Pancreas (tissue), 10 donors: Measurements from ENCODE around the gene CES3. TPM values are rescaled to one million over a fixed set of nuclear protein-coding genes. Genes with fewer than 3 reads are reported as not detected.

ENCODE experiments used
- ATAC-seq, 4 donors: fragments of 200-7000 bp; cut with Tn5 transposase; one replicate each; pipeline versions ENCODE4 v1.8.0 to v1.9.1; 2020; ENCODE audit warnings: mild to moderate bottlenecking in 4 of 4, moderate library complexity in 4 of 4
- DNase-seq, 6 donors: peaks; one replicate each; pipeline ENCODE4 v3.0.0-alpha.2; 2020
- FAIRE-seq: peaks from 2 replicates; lab custom pipeline; 2012; peaks lifted over from hg19 to GRCh38; lab: Jason Lieb, UNC
- H3K27ac ChIP-seq, 4 donors: fragments of 200-600 bp; sonication (generic); 1 replicate in 3 of 4; 2 replicates in 1 of 4; pipeline versions ENCODE4 v1.5.0 to v1.8.0; 2020
- H3K27me3 ChIP-seq, 4 donors: fragments of 200-600 bp; one replicate each; pipeline ENCODE4 v1.8.0; 2021
- H3K36me3 ChIP-seq, 3 donors: fragments of 200-600 bp; sonication (generic) in 1 of 3; one replicate each; pipeline versions ENCODE4 v1.5.0 to v1.8.0; 2020 to 2021
- H3K4me1 ChIP-seq, 3 donors: fragments of 200-600 bp; one replicate each; pipeline ENCODE4 v1.8.0; 2021
- H3K4me3 ChIP-seq, 4 donors: fragments of 200-600 bp; sonication (generic) in 2 of 4; one replicate each; pipeline versions ENCODE4 v1.5.0 to v1.8.0; 2020 to 2021
- H3K9me3 ChIP-seq, 4 donors: fragments of 200-600 bp; one replicate each; pipeline ENCODE4 v1.8.0; 2021
- WGBS, 2 donors: extraction: QIAGEN DNeasy Blood & Tissue Kit; methylation state at CpG; one replicate each; pipeline ENCODE4 v1.1.7; 2013; 5-methylcytosine and 5-hydroxymethylcytosine counted together
- intact Hi-C, 3 donors: fragments of 100-400 bp; cut with DNase I; formaldehyde crosslinking; loops; one replicate each; pipeline versions ENCODE4 v1.11.1 to v1.14.2; 2022
- polyA plus RNA-seq, 2 donors: library from polyadenylated mRNA; stranded (reverse); fragments of 200-250 nt; gene quantifications; one replicate each; pipeline ENCODE4 v1.2.3, GENCODE V29; 2013
- total RNA-seq, 6 donors: library from RNA; stranded (reverse); fragmentation: NEBNext Ultra II Directional in 4 of 6; extraction: Animal tissue kit (Norgen Biotek cat#: 25700) in 4 of 6; gene quantifications; one replicate each; pipeline versions ENCODE4 v1.2.1 to v1.2.4, GENCODE V29; 2021 to 2023
- TF ChIP-seq, protein P1 (sequence below), 4 donors: fragments of 200-600 bp; sonication (generic) in 3 of 4; IDR thresholded peaks; one replicate each; pipeline versions ENCODE4 v1.5.0 to v1.8.0; 2021; ENCODE audit warnings: antibody characterized with exemption in 4 of 4
- donor health status: healthy with polysubstance abuse.
- donor health status: DM: no; HTN: no; CAD: no; lungs with moderate emphysema.
- donor health status: DM: no; HTN: no; CAD: no.
- donor health status: control.
- donor health status: control.
- donor health status: Bipolar disorder and iron deficiency.
- donor health status: DM: yes; HTN: yes; CAD: no.
- donor health status: DM: no; HTN: no; CAD: no.
- donor health status: DM: no; HTN: no; CAD: no.
- donor health status: DM: yes; HTN: yes; CAD: no.

Gene CES3
- total and polyA plus RNA-seq, 8 donors: 1.9 to 7.3 (median 5.2) TPM

DNA sequence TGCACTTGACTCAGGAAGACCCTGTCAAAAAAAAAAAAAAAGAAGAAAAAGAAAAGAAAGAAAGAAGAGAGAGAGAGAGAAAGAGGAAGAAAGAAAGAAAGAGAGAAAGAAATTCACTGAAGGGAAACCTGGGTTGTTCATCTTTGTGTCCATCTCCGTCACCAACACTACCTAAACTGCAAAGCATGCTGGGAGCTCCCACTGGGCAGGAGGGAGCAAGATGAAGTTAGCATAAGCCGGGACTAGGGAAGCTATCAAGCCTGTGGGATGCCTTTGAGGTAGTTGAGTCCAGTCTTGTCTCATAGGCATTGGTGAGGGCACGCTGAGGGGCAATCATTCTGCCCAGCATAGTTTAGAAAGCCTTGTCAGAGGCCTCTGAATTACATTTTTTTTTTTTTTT is 60.3 kb downstream of the CES3 start:
- peaks cover 0 to 7% (median 5%) of the 10 kb centered on the region in 3 donors for H3K4me1 ChIP-seq
- ATAC-seq (no peak), FAIRE-seq (no peak), DNase-seq (peak in 2 of 6 donors; percentile 0 to 4)
- TF ChIP-seq, protein P1, sequence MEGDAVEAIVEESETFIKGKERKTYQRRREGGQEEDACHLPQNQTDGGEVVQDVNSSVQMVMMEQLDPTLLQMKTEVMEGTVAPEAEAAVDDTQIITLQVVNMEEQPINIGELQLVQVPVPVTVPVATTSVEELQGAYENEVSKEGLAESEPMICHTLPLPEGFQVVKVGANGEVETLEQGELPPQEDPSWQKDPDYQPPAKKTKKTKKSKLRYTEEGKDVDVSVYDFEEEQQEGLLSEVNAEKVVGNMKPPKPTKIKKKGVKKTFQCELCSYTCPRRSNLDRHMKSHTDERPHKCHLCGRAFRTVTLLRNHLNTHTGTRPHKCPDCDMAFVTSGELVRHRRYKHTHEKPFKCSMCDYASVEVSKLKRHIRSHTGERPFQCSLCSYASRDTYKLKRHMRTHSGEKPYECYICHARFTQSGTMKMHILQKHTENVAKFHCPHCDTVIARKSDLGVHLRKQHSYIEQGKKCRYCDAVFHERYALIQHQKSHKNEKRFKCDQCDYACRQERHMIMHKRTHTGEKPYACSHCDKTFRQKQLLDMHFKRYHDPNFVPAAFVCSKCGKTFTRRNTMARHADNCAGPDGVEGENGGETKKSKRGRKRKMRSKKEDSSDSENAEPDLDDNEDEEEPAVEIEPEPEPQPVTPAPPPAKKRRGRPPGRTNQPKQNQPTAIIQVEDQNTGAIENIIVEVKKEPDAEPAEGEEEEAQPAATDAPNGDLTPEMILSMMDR (IDR thresholded peaks at IDR 0.05): no peak
- no peaks in the 10 kb centered on the region for H3K9me3 ChIP-seq
- WGBS, 2 donors: 84 to 90% methylated on average over 3 of the region's 3 CpGs
- no peak overlapping the region for H3K27ac ChIP-seq
- H3K4me3 ChIP-seq: no peak overlapping the region
- intact Hi-C loops: no loop called here
- H3K36me3 ChIP-seq: no peaks in the 10 kb centered on the region
- H3K27me3 ChIP-seq: no peaks in the 10 kb centered on the region

DNA sequence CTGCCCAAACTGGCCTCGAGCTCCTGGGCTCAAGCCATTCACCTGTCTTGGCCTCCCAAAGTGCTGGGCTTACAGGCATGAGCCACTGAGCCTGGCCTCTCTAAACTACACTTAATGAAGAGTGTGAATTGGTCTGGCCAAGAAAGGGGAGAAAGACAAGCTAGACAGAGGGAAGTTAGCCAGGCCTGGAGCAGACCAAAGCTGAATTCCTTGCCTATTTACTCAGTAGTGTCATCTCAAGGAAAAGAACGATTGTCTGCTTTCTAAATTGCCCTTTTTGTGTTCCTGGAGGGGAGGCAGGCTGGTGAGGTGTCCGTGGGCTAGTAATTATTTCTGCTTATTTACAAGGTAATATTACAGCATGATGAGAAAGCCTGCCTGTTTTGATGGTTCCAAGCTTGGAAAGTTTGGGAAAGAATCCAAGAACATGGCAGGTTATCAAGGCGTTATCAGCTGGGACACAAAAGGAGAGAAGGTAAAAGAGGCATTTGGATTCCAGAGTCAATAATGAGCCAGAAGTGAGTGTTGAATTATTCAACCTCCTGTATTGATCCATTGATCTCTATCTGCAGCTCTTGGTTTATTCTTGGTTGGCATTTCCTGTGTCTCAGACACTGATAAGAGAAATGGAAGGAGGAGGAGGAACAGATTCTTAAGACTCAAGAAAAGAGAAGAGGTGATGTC is 61.6 kb downstream of the CES3 start:
- peak in 2 of 6 donors; percentile 3 to 8 for DNase-seq
- H3K36me3 ChIP-seq: no peaks in the 10 kb centered on the region
- H3K4me1 ChIP-seq: peaks cover 0 to 7% (median 5%) of the 10 kb centered on the region in 3 donors
- TF ChIP-seq, protein P1 (IDR thresholded peaks at IDR 0.05): no peak
- intact Hi-C loops: no loop called here
- no peaks in the 10 kb centered on the region for H3K27me3 ChIP-seq
- H3K27ac ChIP-seq: peak overlapping the region in 1 of 4 donors; percentile 16
- 26 to 27% methylated on average over 4 of the region's 4 CpGs for WGBS, 2 donors
- ATAC-seq: peak in 2 of 4 donors; percentile 13 to 51
- no peaks in the 10 kb centered on the region for H3K9me3 ChIP-seq
- no peak overlapping the region for H3K4me3 ChIP-seq
- no peak for FAIRE-seq

DNA sequence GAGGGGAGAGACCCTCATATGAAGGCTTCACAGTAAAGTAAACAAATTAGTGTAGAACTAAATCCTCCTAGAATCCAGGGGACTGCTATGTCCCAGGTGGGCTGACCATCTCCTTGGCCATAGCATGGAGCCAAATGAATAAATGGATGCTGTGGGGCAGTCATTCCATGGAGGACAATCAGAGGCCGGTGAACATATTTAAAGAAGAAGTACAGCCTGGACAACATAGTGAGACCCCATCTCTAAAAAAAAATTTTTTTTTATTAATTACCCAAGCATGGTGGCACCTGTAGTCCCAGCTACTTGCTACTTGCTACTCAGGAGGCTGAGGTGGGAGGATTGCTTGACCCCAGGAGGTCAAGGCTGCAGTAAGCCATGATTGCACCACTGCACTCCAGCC is 62.6 kb downstream of the CES3 start:
- no peaks in the 10 kb centered on the region for H3K36me3 ChIP-seq
- intact Hi-C loops: no loop called here
- 98 to 100% methylated on average over 1 of the region's 1 CpG for WGBS, 2 donors
- H3K4me3 ChIP-seq: no peak overlapping the region
- H3K9me3 ChIP-seq: no peaks in the 10 kb centered on the region
- ATAC-seq (no peak), FAIRE-seq (no peak), DNase-seq (peak in 2 of 6 donors; percentile 3 to 6)
- TF ChIP-seq, protein P1 (IDR thresholded peaks at IDR 0.05): no peak
- H3K27me3 ChIP-seq: no peaks in the 10 kb centered on the region
- no peak overlapping the region for H3K27ac ChIP-seq
- peaks cover 0 to 10% (median 5%) of the 10 kb centered on the region in 3 donors for H3K4me1 ChIP-seq

Other genes starting within 250 kb of the CES3 start
- gene DYNC1LI2, start 209.7 kb upstream of the CES3 start, total RNA-seq: 10 to 100 TPM; 53.0 to 83.0 (median 68.1) TPM
- gene DYNC1LI2, start 209.7 kb upstream of the CES3 start, polyA plus RNA-seq: 10 to 100 TPM; 44.4 to 57.7 TPM
- gene TERB1, start 159.7 kb upstream of the CES3 start, total RNA-seq: not detected
- gene TERB1, start 159.7 kb upstream of the CES3 start, polyA plus RNA-seq: not detected
- gene NAE1, start 130.3 kb upstream of the CES3 start, total RNA-seq: 10 to 100 TPM; 19.3 to 26.7 (median 21.2) TPM
- 10 to 100 TPM; 20.4 to 29.8 TPM for gene NAE1, start 130.3 kb upstream of the CES3 start, polyA plus RNA-seq
- gene CA7, start 116.9 kb upstream of the CES3 start, total RNA-seq: not detected
- not detected for gene CA7, start 116.9 kb upstream of the CES3 start, polyA plus RNA-seq
- 1 to 10 TPM; 6.1 to 8.5 (median 7.7) TPM for gene PDP2, start 80.8 kb upstream of the CES3 start, total RNA-seq
- gene PDP2, start 80.8 kb upstream of the CES3 start, polyA plus RNA-seq: 1 to 10 TPM; 1.6 TPM
- gene CDH16, start 42.4 kb upstream of the CES3 start, total RNA-seq: not detected
- not detected for gene CDH16, start 42.4 kb upstream of the CES3 start, polyA plus RNA-seq
- 1 to 10 TPM in 1 of 6 donors, under 1 TPM in 5; 0.20 to 2.7 (median 0.53) TPM for gene RRAD, start 35.7 kb upstream of the CES3 start, total RNA-seq
- 1 to 10 TPM; 2.7 to 2.9 TPM for gene RRAD, start 35.7 kb upstream of the CES3 start, polyA plus RNA-seq
- 10 to 100 TPM; 14.8 to 31.5 (median 22.0) TPM for gene CIAO2B, start 26.9 kb upstream of the CES3 start, total RNA-seq
- 10 to 100 TPM; 73.7 to 86.9 TPM for gene CIAO2B, start 26.9 kb upstream of the CES3 start, polyA plus RNA-seq
- gene CES2, start 25.8 kb upstream of the CES3 start, total RNA-seq: 10 to 100 TPM; 14.3 to 23.1 (median 17.3) TPM
- gene CES2, start 25.8 kb upstream of the CES3 start, polyA plus RNA-seq: 10 to 100 TPM; 14.9 to 18.6 TPM
- 10 to 100 TPM in 1 of 6 donors, 1 to 10 TPM in 5; 3.2 to 10.2 (median 4.6) TPM for gene CES4A, start 27.3 kb downstream of the CES3 start, total RNA-seq
- 10 to 100 TPM; 43.1 to 59.5 TPM for gene CES4A, start 27.3 kb downstream of the CES3 start, polyA plus RNA-seq
- gene CBFB, start 67.9 kb downstream of the CES3 start, total RNA-seq: 10 to 100 TPM; 13.1 to 27.0 (median 20.1) TPM
- gene CBFB, start 67.9 kb downstream of the CES3 start, polyA plus RNA-seq: 10 to 100 TPM; 11.5 to 19.7 TPM
- 1 to 10 TPM; 2.8 to 7.3 (median 4.2) TPM for gene PHAF1, start 148.7 kb downstream of the CES3 start, total RNA-seq
- gene PHAF1, start 148.7 kb downstream of the CES3 start, polyA plus RNA-seq: 1 to 10 TPM; 6.1 to 8.9 TPM
- 1 to 10 TPM; 1.8 to 5.1 (median 3.5) TPM for gene B3GNT9, start 189.7 kb downstream of the CES3 start, total RNA-seq
- 1 to 10 TPM; 3.0 to 9.3 TPM for gene B3GNT9, start 189.7 kb downstream of the CES3 start, polyA plus RNA-seq
- gene TRADD, start 198.6 kb downstream of the CES3 start, total RNA-seq: 10 to 100 TPM in 4 of 6 donors, 1 to 10 TPM in 2; 9.4 to 17.4 (median 11.5) TPM
- 10 to 100 TPM; 21.3 to 33.3 TPM for gene TRADD, start 198.6 kb downstream of the CES3 start, polyA plus RNA-seq
- 10 to 100 TPM; 12.9 to 31.7 (median 24.2) TPM for gene FBXL8, start 198.7 kb downstream of the CES3 start, total RNA-seq
- 10 to 100 TPM; 41.6 to 86.2 TPM for gene FBXL8, start 198.7 kb downstream of the CES3 start, polyA plus RNA-seq
- 10 to 100 TPM; 34.9 to 70.0 (median 49.1) TPM for gene HSF4, start 203.5 kb downstream of the CES3 start, total RNA-seq
- gene HSF4, start 203.5 kb downstream of the CES3 start, polyA plus RNA-seq: 100 to 1,000 TPM; 310 to 330 TPM
- gene NOL3, start 209.3 kb downstream of the CES3 start, total RNA-seq: 10 to 100 TPM; 15.2 to 31.2 (median 19.8) TPM
- gene NOL3, start 209.3 kb downstream of the CES3 start, polyA plus RNA-seq: 100 to 1,000 TPM in 1 of 2 donors, 10 to 100 TPM in 1; 84.5 to 119 TPM
- 10 to 100 TPM in 3 of 6 donors, 1 to 10 TPM in 3; 4.8 to 22.3 (median 10.4) TPM for gene MATCAP1, start 222.7 kb downstream of the CES3 start, total RNA-seq
- 10 to 100 TPM; 51.2 to 55.6 TPM for gene MATCAP1, start 222.7 kb downstream of the CES3 start, polyA plus RNA-seq
- gene EXOC3L1, start 228.9 kb downstream of the CES3 start, total RNA-seq: 1 to 10 TPM in 3 of 6 donors, under 1 TPM in 3; 0.67 to 2.3 (median 1.2) TPM
- 1 to 10 TPM; 5.2 to 6.2 TPM for gene EXOC3L1, start 228.9 kb downstream of the CES3 start, polyA plus RNA-seq
- gene E2F4, start 230.9 kb downstream of the CES3 start, total RNA-seq: 10 to 100 TPM; 14.8 to 27.7 (median 19.3) TPM
- gene E2F4, start 230.9 kb downstream of the CES3 start, polyA plus RNA-seq: 10 to 100 TPM; 54.9 to 61.3 TPM
- 10 to 100 TPM; 14.6 to 23.7 (median 23.0) TPM for gene ELMO3, start 237.9 kb downstream of the CES3 start, total RNA-seq
- 10 to 100 TPM; 41.0 to 52.4 TPM for gene ELMO3, start 237.9 kb downstream of the CES3 start, polyA plus RNA-seq